HG03064 (cell line): ENCODE results near the gene MOXD1.
"Not testable (repeated sequence)": the region's sequence is repeated elsewhere in the genome, so short reads cannot be mapped to it uniquely, and the experiment has no call there.

Experiments used
- ATAC-seq: cut with Tn5 transposase; IDR thresholded peaks from one replicate; pipeline ENCODE4 v1.9.1; 2021; ENCODE audit warnings: low read depth; ENCODE audit not compliant: unreplicated experiment

MOXD1 gene

GRCh38 chr6:132286298-132287019, 114.8 kb downstream of the MOXD1 start:
- ATAC-seq, result no peak

DNA sequence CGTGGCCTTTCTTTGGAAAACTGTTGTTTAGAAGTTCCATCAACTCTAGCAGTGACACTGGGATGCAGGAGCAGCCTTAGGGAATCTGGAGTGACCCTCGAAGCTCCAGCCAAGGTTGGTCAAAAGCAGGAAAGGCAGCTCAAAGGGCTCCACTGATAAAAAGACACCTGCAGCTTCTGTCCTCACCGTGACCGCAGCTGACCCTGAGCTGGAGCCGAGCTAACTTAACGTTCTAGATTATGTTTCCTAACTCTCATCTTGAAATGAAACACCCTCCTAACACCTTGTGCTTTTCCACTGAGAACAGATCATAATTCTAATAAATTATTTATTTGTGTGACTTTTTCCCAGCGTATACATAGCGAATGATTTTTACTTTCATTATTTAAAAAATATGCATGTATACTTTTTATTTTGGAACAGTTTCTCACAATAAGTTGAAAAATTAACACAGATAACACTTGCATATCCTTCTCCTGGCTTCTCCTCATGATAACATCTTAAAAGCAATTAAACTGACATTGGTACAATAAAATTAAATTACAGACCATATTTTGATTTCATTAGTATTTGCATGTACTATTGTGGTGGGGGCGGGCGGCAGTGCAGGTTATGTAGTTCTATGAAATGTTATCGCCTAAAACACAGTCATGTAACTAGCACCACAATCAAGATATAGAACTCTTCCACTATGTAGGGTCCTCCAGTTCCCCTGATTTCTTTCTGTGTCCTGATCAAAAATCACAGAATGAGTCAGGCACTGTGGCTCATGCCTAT, 116.1 kb downstream of the MOXD1 start:
- ATAC-seq, result no peak

- ATAC-seq, result no peak
Measured at GRCh38 chr6:132282696-132283095, 118.6 kb downstream of the MOXD1 start.

GRCh38 chr6:132280436-132280835, 120.8 kb downstream of the MOXD1 start:
- no peak for ATAC-seq

GRCh38 chr6:132279592-132280139, 121.6 kb downstream of the MOXD1 start:
- ATAC-seq, result peak; percentile 90

DNA sequence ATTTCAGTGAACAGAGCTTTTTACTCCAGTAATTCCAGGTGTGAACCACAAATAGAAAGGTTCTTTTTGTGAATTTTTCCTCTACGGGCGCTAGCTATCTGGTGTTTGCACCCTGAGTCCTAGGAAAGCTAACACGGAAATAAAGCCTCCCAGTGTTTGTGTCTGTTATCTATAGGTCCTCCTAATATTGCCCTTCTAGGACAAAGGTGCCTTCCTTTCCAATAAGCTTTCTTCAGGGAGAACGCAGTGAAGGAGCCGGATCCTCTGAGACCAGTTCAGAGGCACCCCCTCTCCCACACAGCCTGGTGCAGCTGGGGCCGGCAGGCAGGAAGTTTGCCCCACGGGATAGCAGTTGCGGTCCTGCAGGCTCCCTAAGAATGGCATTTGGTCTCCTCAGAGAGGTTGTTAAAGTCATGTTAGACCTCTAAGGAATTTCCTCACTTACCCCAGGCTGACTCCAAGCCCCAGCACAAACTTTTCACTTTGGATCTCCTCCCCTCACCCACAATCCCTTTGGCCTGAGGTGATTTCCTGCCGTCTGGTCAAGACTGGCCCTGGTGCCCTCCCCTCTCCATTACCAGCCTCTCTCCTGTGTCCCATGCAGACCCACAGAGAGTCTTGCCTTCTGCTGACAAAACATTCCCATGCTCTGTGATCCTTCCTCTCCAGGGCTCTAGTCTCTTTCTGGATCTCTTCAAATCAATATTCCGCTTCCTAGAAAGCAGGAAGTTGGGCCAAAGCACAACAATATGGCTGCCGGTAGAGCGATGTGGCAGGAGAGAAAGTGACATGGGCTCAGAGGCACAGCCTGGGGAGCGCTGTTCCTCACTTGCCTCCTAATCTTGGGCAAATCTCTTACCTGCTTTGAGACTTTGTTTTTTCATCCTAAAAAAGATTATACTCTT, 126.0 kb downstream of the MOXD1 start:
- no peak for ATAC-seq

- no peak for ATAC-seq
Measured at GRCh38 chr6:132272776-132273175, 128.5 kb downstream of the MOXD1 start.

GRCh38 chr6:132270726-132271402, 130.4 kb downstream of the MOXD1 start:
- no peak for ATAC-seq

- not testable (repeated sequence) for ATAC-seq
Measured at GRCh38 chr6:132268666-132269065, 132.6 kb downstream of the MOXD1 start.

DNA sequence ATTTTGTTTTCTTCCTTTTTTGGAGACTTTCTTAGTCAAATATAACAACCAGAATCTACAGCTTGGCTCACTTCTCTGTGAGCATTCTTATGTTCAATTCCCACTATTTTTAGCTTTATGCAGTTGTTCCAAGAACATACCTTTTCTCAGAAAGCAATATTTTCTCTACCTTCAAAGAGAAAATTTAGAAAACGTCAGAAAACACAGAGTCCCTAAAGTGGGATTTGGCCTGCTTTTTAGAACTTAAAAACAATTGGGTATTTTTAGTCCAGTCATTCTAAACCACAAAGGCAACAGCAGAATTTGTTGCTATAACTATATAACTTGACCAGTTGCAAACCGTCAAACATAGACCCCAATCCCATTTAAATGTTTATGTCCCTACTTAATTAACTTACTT, 133.1 kb downstream of the MOXD1 start:
- no peak for ATAC-seq

DNA sequence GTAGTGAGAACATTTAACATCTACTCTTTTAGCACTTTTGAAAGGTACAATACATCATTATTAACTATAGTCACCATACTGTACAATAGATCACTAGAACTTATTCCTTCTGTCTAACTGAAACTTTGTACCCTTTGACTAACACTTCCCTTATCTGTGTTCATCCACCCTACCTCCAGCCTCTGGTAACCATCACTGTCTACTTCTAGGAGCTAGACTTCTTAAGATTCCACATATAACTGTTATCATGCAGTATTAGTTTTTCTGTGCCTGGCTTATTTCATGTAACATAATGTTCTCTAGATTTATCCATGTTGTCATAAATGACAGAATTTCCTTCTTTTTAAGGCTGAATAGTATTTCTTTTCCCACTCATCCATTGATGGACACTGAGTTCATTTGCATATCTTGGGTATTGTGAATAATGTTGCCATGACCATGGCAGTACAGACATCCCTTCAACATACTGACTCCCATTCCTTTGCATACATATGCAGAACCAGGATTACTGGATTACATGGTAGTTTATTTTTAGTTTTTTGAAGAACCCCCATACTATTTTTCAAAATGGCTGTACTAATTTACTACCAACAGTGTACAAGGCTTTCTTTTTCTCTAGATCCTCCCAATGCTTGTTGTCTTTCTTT, 135.7 kb downstream of the MOXD1 start:
- ATAC-seq, result no peak

- ATAC-seq, result no peak
Measured at GRCh38 chr6:132264021-132264500, 137.2 kb downstream of the MOXD1 start.

DNA sequence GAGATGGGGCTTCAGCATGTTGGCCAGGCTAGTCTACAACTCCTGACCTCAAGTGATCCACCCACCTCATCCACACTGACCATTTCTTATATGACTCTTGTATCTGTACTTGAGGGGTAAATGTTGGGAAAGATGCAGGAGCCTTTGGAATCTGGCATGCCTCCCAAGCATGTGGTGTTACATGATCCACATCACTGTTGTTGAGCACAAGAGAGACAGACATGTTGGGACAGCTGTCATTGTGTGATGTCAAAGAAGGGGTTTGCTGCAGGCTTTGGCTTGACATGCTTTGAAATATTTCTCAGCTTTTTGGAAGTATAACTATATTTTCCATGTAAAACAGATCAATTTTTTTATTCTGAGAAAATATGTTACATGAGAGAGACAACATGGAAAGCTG, 139.9 kb downstream of the MOXD1 start:
- no peak for ATAC-seq

DNA sequence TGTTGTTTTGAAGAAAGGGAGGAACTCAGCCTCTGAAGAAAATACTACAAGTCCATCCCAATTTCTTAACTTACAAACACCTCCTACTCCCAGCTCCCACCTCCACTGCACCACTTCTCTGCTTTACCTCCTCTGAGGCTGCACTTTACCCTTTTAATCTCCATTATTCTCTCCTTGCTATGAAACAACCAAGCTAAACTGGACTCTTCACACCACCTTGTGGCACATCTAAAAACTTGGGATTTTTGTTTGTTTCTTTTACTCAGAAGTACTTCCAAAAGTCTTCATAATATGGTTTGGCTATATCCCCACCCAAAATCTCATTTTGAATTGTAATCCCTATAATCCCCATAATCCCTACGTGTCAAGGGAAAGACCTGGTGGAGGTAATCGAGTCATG, 142.2 kb downstream of the MOXD1 start:
- no peak for ATAC-seq

DNA sequence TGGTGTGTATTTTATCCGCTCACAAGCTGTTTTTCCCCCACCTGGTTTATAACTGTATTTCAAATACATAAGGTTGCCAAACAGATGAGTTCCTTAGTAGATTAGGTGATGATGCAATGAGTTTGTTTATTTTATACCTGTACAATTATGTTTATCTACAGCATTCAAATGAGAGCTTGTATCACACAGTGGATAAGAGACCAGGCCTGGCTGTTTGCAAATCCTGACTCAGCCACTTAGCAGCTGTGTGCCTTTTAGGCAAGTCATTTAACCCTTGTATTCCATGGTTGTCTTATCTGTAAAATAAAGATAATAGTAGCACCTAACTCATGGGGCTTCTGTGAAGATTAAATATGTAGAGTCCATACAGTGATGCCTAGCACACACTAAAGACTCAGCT, 143.7 kb downstream of the MOXD1 start:
- no peak for ATAC-seq

GRCh38 chr6:132256457-132256856, 144.8 kb downstream of the MOXD1 start:
- ATAC-seq, result no peak

- ATAC-seq, result no peak
Measured at GRCh38 chr6:132253906-132254305, 147.4 kb downstream of the MOXD1 start.

GRCh38 chr6:132253211-132253610, 148.1 kb downstream of the MOXD1 start:
- no peak for ATAC-seq

DNA sequence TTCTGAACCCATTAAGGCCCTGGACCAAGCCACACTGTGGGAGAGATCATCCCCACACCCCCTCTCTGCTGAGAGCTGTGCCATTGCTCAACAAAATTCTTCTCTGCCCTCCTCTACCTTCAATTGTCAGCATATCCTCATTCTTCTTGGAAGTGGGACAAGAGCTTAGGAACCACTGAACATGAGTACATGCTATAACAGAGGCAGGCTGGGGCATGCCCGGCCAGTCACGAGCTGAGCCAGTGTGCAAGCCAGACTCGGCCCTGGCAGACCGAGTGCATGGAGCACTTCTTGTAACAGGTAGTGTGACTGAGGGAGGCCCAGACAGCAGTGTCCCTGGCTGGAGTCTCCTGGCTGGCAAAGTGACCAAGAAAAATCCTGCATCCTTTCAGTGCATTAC, 149.2 kb downstream of the MOXD1 start:
- ATAC-seq, result no peak

GRCh38 chr6:132251711-132252110, 149.6 kb downstream of the MOXD1 start:
- ATAC-seq, result no peak
